Omental fat pad (tissue), 4 donors: ENCODE results near the gene MYLIP. TPM values are rescaled to one million over a fixed set of nuclear protein-coding genes. Genes with fewer than 3 reads are reported as not detected.

ENCODE experiments used
- ATAC-seq: fragments of 150-250 bp; one replicate; pipeline ENCODE4 v1.9.1; 2016; ENCODE audit warnings: mild to moderate bottlenecking, moderate library complexity; ENCODE audit not compliant: low FRiP score
- DNase-seq: peaks from one replicate; pipeline ENCODE4 v3.0.0-alpha.2; 2019; ENCODE audit warnings: low spot score
- total RNA-seq, 4 donors: library from RNA; depleted of rRNA; stranded (reverse); fragments of >200 nt; gene quantifications; one replicate each; pipeline ENCODE4 v1.1.0, GENCODE V29; 2016
- TF ChIP-seq, protein P1 (sequence below), 3 donors: fragments of 450-650 bp; IDR thresholded peaks; one replicate each; pipeline ENCODE4 v1.5.1; 2016 to 2017; ENCODE audit warnings: antibody characterized with exemption in 3 of 3, mild to moderate bottlenecking in 3 of 3, moderate library complexity in 2 of 3

The MYLIP gene
- total RNA-seq, 4 donors from 2014 or later, result 13.0 to 81.8 (median 33.5) TPM

DNA sequence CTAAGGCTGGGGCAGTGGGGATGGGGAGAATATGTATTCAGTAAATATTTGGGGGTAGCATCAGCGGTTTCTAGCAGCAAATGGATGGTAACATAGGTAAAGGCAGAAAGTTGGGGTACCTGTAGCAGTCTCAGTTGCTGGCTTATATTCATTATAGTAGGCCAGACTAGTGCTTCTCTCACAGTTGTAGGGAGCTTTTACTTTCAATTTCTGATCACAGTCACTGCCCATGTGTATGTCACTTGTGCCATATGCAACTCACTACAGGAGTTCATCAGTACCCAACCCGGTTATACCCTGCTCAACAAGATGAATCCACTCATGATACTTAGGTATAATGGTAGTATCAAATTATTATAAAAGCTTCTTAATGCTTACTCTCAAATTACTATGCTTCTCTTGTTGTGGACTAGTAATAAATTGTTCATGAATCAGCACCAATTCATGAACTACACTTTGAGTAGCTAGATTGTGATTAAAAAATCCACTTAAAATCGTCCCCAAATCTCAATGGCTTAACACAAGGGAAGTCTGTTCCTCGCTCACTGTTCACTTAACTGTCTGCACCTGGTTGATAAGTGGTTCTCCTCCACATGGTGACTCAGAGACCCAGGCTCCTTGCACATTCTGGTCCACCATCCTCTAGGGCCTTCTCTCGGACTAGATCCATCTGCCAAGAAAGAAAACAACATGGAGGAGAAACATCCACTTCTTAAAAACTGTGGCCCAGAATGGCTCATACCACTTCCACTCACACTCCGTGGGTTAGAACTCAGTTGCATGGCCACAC lies 31.3 kb upstream of the MYLIP start:
- TF ChIP-seq, protein P1, sequence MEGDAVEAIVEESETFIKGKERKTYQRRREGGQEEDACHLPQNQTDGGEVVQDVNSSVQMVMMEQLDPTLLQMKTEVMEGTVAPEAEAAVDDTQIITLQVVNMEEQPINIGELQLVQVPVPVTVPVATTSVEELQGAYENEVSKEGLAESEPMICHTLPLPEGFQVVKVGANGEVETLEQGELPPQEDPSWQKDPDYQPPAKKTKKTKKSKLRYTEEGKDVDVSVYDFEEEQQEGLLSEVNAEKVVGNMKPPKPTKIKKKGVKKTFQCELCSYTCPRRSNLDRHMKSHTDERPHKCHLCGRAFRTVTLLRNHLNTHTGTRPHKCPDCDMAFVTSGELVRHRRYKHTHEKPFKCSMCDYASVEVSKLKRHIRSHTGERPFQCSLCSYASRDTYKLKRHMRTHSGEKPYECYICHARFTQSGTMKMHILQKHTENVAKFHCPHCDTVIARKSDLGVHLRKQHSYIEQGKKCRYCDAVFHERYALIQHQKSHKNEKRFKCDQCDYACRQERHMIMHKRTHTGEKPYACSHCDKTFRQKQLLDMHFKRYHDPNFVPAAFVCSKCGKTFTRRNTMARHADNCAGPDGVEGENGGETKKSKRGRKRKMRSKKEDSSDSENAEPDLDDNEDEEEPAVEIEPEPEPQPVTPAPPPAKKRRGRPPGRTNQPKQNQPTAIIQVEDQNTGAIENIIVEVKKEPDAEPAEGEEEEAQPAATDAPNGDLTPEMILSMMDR (IDR thresholded peaks at IDR 0.05), result no peak
- no peak for ATAC-seq
- DNase-seq, result no peak

DNA sequence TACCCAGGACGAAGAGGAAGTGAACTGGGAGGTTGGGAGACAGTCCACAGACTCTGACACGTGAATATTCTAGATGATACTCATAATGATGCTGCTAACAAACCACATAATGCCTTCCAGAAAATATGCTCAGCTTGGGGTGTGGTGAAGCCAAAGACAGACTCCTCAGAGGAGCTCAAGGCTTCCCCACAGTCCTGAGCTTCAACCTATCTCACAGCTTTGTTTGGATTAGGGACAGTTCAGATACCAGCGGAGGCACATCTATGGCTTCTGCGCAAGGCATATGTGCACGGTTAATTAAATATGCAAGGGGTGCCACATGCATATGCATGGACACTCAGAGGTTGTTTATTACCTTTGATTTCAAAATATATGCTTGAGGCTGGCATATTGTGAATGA lies 30.7 kb upstream of the MYLIP start:
- DNase-seq (no peak), ATAC-seq (no peak)
- TF ChIP-seq, protein P1 (IDR thresholded peaks at IDR 0.05), result no peak

DNA sequence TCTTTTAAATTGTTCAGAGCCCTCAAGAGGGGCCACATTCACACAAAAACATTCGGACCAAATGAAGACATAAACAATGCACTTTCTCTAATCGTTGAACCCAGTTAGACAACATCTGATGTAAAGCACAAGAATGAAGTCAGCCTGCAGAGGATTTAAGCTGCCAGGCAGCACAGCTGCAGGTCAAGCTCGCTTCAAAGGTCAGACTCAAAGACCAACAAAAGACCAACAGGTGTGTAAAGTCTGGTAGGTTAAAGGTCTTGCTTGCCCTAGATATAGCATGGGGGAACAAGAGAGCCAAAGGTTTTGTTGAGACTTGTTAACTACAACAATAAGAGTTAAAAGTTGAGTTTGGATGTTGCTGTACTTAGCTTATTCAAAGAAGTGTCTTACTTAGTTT lies 26.7 kb upstream of the MYLIP start:
- DNase-seq (no peak), ATAC-seq (no peak)
- TF ChIP-seq, protein P1 (IDR thresholded peaks at IDR 0.05), result no peak

DNA sequence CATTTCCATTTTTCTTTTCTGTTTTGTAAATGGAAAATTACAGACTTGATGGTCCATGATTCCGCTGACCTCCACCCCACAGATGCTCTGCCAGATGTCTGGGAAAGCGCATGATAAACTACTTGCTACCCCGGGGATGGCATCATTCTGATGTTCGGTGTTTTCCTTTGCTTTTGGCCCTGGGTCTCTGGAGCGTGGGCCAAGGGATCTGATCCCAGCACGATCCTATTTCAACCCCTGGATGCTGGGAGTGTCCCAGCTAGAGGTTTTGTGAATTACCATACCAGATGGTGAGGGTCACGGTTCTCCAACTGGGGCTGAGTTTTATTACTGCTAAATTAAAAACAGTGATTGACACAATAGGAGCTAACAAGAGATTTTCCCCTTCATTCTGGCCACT lies 25.2 kb upstream of the MYLIP start:
- TF ChIP-seq, protein P1 (IDR thresholded peaks at IDR 0.05), result no peak
- DNase-seq, result no peak
- ATAC-seq, result no peak

DNA sequence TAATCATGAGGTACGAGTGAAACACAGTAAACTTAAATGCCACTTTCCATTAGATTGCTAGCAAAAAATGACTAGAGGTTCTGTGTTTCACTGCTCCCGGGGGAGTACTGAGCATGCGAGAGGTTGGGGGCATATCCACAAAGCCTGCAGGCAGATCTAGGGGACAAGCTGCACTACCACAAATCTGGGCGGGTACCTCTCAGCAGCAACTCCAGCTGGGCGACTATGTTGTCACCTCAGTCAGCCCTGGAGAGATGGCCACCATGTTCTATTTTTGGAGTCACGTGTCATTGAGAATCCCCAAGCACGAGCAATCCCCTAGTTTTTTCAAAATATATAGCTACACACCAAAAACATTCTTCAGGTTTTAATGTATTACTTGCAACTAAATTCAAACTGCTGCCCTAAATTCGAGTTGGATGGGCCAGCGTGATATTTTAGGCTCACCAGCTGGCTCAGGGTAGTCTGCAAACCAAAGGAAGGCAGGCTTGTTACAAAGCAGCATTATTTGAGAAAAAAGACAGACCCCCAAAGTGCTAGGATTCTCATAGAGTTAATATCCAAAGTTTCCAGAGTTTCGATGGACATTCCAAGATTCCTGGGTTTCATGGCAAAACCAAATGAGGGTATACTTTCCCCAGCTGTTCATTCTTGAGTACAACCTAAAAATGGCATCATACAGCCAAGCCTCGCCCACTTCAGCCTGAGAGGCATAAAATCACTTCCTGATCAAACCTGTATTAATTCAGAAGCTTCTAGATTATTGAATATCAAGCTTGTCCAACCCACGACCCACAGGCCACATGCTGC lies 24.1 kb upstream of the MYLIP start:
- DNase-seq (no peak), ATAC-seq (no peak)
- TF ChIP-seq, protein P1 (IDR thresholded peaks at IDR 0.05), result no peak

DNA sequence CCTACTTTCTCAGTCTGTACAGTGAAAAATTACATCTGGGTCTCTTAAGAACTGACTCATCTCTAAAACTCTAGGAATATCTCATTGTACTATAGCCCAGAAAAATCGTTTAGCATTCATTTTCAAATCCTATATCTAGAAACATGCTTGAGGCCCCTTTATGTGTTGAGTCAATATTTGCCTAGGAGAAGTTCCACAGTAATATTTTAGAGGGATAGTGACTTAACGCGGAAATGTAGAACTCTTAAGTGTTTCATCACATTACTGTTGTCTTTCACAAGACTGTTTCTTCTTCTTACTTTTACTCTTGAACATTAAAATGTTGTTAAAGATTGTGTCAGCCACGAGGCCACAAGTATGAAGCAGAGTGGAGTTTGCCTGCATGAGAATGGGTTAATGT lies 23.0 kb upstream of the MYLIP start:
- TF ChIP-seq, protein P1 (IDR thresholded peaks at IDR 0.05), result no peak
- ATAC-seq (no peak), DNase-seq (no peak)
